ENCODE data around the gene NBR1.
"Not testable (repeated sequence)": the region's sequence is repeated elsewhere in the genome, so short reads cannot be mapped to it uniquely, and the experiment has no call there.

DNA sequence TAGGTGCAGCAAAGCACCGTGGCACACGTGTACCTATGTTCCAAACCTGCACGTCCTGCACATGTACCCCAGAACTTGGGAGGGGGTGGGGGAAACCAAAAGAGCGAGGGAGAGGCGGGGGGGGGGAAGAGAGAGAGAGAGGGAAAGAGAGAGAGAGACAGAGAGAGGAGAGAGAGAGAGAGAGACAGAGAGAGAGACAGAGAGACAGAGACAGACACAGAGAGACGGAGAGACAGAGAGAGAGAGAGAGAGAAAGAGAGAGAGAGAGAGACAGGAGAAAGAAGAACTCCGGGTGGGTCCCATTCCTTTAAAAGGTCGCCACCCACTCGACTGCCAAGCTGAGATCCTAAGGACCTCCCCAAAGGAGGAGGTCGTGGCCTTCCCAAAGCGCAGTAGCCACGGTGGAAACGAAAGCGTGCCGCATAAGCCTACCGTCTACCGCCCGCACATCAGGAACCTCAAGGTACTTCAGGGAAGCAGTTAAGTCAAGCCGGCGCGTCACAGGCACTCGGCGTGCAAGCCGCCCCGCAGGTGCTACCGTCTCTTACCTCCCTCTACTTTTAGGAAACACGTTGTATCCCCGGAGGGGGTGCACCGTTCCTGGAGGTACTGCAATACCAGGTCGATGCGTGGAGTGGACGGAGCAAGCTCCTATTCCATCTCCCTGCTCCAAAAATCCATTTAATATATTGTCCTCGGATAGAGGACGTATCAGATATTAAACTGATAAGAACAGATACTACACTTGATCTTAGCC, 69.8 kb downstream of the NBR1 start:
- not testable (repeated sequence) for TF ChIP-seq CTCF (IDR thresholded peaks at IDR 0.05 in 2 of 3, conservative IDR thresholded peaks at IDR 0.05 in 1 of 3; ENCODE audit: borderline replicate concordance in 1 of 3, insufficient read depth in 1 of 3, low read depth in 2 of 3, low read length in 2 of 3); POLR2A (IDR thresholded peaks at IDR 0.05; ENCODE audit: borderline replicate concordance, extremely low read depth, insufficient read depth, insufficient read length); SIN3A (IDR thresholded peaks at IDR 0.05; ENCODE audit: low read depth); EZH2phosphoT487 (IDR thresholded peaks at IDR 0.05; ENCODE audit: borderline replicate concordance); POLR2AphosphoS5 (IDR thresholded peaks at IDR 0.05; ENCODE audit: low read depth, low read length); SRF (IDR thresholded peaks at IDR 0.05; ENCODE audit: low read depth); MAX (IDR thresholded peaks at IDR 0.05); SP1 (IDR thresholded peaks at IDR 0.05; ENCODE audit: low read depth); EZH2 (IDR thresholded peaks at IDR 0.05); JUND (IDR thresholded peaks at IDR 0.05); RAD21 (IDR thresholded peaks at IDR 0.05; ENCODE audit: low read depth); CEBPB (IDR thresholded peaks at IDR 0.05; ENCODE audit: low read depth)
- TF ChIP-seq, protein P1, sequence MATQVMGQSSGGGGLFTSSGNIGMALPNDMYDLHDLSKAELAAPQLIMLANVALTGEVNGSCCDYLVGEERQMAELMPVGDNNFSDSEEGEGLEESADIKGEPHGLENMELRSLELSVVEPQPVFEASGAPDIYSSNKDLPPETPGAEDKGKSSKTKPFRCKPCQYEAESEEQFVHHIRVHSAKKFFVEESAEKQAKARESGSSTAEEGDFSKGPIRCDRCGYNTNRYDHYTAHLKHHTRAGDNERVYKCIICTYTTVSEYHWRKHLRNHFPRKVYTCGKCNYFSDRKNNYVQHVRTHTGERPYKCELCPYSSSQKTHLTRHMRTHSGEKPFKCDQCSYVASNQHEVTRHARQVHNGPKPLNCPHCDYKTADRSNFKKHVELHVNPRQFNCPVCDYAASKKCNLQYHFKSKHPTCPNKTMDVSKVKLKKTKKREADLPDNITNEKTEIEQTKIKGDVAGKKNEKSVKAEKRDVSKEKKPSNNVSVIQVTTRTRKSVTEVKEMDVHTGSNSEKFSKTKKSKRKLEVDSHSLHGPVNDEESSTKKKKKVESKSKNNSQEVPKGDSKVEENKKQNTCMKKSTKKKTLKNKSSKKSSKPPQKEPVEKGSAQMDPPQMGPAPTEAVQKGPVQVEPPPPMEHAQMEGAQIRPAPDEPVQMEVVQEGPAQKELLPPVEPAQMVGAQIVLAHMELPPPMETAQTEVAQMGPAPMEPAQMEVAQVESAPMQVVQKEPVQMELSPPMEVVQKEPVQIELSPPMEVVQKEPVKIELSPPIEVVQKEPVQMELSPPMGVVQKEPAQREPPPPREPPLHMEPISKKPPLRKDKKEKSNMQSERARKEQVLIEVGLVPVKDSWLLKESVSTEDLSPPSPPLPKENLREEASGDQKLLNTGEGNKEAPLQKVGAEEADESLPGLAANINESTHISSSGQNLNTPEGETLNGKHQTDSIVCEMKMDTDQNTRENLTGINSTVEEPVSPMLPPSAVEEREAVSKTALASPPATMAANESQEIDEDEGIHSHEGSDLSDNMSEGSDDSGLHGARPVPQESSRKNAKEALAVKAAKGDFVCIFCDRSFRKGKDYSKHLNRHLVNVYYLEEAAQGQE (IDR thresholded peaks at IDR 0.05; ENCODE audit: low read depth), result not testable (repeated sequence)
- TF ChIP-seq, protein P2, sequence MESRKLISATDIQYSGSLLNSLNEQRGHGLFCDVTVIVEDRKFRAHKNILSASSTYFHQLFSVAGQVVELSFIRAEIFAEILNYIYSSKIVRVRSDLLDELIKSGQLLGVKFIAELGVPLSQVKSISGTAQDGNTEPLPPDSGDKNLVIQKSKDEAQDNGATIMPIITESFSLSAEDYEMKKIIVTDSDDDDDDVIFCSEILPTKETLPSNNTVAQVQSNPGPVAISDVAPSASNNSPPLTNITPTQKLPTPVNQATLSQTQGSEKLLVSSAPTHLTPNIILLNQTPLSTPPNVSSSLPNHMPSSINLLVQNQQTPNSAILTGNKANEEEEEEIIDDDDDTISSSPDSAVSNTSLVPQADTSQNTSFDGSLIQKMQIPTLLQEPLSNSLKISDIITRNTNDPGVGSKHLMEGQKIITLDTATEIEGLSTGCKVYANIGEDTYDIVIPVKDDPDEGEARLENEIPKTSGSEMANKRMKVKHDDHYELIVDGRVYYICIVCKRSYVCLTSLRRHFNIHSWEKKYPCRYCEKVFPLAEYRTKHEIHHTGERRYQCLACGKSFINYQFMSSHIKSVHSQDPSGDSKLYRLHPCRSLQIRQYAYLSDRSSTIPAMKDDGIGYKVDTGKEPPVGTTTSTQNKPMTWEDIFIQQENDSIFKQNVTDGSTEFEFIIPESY (IDR thresholded peaks at IDR 0.05; ENCODE audit: extremely low read depth, insufficient replicate concordance, low read length), result not testable (repeated sequence)
